CD4-positive, alpha-beta T cell treated with Interferon gamma for 1 hour (primary cell): ENCODE results near the gene RC3H2.
A peak's percentile ranks its signal among the peaks of the same experiment; 100 is the strongest.
"Not testable (repeated sequence)": the region's sequence is repeated elsewhere in the genome, so short reads cannot be mapped to it uniquely, and the experiment has no call there.

ENCODE experiments used
- DNase-seq: peaks from one replicate; pipeline ENCODE4 v3.0.0-alpha.2; 2020

Gene RC3H2

GRCh38 chr9:122844137-122844536 is 61.0 kb downstream of the RC3H2 start:
- DNase-seq = no peak

- no peak for DNase-seq
Observed at GRCh38 chr9:122841501-122841900, 63.7 kb downstream of the RC3H2 start.

- not testable (repeated sequence) for DNase-seq
Observed at GRCh38 chr9:122838441-122838840, 66.7 kb downstream of the RC3H2 start.

- DNase-seq = no peak
Observed at GRCh38 chr9:122837266-122837850, 67.8 kb downstream of the RC3H2 start.

GRCh38 chr9:122835313-122835731 is 69.8 kb downstream of the RC3H2 start:
- DNase-seq = no peak

GRCh38 chr9:122832194-122832593 is 73.0 kb downstream of the RC3H2 start:
- DNase-seq = no peak

GRCh38 chr9:122828965-122829284 is 76.2 kb downstream of the RC3H2 start:
- not testable (repeated sequence) for DNase-seq

- DNase-seq = no peak
Observed at GRCh38 chr9:122827761-122828093, 77.4 kb downstream of the RC3H2 start.

- no peak for DNase-seq
Observed at GRCh38 chr9:122822938-122823337, 82.2 kb downstream of the RC3H2 start.

- no peak for DNase-seq
Observed at GRCh38 chr9:122822056-122822455, 83.1 kb downstream of the RC3H2 start.

- peak; percentile 27 for DNase-seq
Observed at GRCh38 chr9:122821278-122821943, 83.7 kb downstream of the RC3H2 start.

- DNase-seq = no peak
Observed at GRCh38 chr9:122820490-122820845, 84.7 kb downstream of the RC3H2 start.

- no peak for DNase-seq
Observed at GRCh38 chr9:122819791-122820489, 85.2 kb downstream of the RC3H2 start.

GRCh38 chr9:122819326-122819725 is 85.8 kb downstream of the RC3H2 start:
- no peak for DNase-seq

- DNase-seq = peak; percentile 24
Observed at GRCh38 chr9:122816163-122816867, 88.8 kb downstream of the RC3H2 start.

GRCh38 chr9:122815544-122815943 is 89.6 kb downstream of the RC3H2 start:
- DNase-seq = no peak

- no peak for DNase-seq
Observed at GRCh38 chr9:122814545-122814944, 90.6 kb downstream of the RC3H2 start.

GRCh38 chr9:122812736-122813135 is 92.4 kb downstream of the RC3H2 start:
- no peak for DNase-seq

- DNase-seq = peak; percentile 70
Observed at GRCh38 chr9:122810306-122810946, 94.7 kb downstream of the RC3H2 start.

GRCh38 chr9:122809261-122809660 is 95.9 kb downstream of the RC3H2 start:
- DNase-seq = not testable (repeated sequence)

- no peak for DNase-seq
Observed at GRCh38 chr9:122808141-122808540, 97.0 kb downstream of the RC3H2 start.

GRCh38 chr9:122807271-122807900 is 97.8 kb downstream of the RC3H2 start:
- DNase-seq = no peak

GRCh38 chr9:122806661-122807060 is 98.5 kb downstream of the RC3H2 start:
- no peak for DNase-seq
